Pancreas (tissue), 10 donors: ENCODE measurements around the gene PERM1. TPM values are rescaled to one million over a fixed set of nuclear protein-coding genes. Genes with fewer than 3 reads are reported as not detected.

Experiments
- ATAC-seq, 4 donors: fragments of 200-7000 bp; cut with Tn5 transposase; one replicate each; pipeline versions ENCODE4 v1.8.0 to v1.9.1; 2020; ENCODE audit warnings: mild to moderate bottlenecking in 4 of 4, moderate library complexity in 4 of 4
- DNase-seq, 6 donors: peaks; one replicate each; pipeline ENCODE4 v3.0.0-alpha.2; 2020
- FAIRE-seq: peaks from 2 replicates; lab custom pipeline; 2012; peaks lifted over from hg19 to GRCh38; lab: Jason Lieb, UNC
- H3K27ac ChIP-seq, 4 donors: fragments of 200-600 bp; sonication (generic); 1 replicate in 3 of 4; 2 replicates in 1 of 4; pipeline versions ENCODE4 v1.5.0 to v1.8.0; 2020
- H3K27me3 ChIP-seq, 4 donors: fragments of 200-600 bp; one replicate each; pipeline ENCODE4 v1.8.0; 2021
- H3K36me3 ChIP-seq, 3 donors: fragments of 200-600 bp; sonication (generic) in 1 of 3; one replicate each; pipeline versions ENCODE4 v1.5.0 to v1.8.0; 2020 to 2021
- H3K4me1 ChIP-seq, 3 donors: fragments of 200-600 bp; one replicate each; pipeline ENCODE4 v1.8.0; 2021
- H3K4me3 ChIP-seq, 4 donors: fragments of 200-600 bp; sonication (generic) in 2 of 4; one replicate each; pipeline versions ENCODE4 v1.5.0 to v1.8.0; 2020 to 2021
- H3K9me3 ChIP-seq, 4 donors: fragments of 200-600 bp; one replicate each; pipeline ENCODE4 v1.8.0; 2021
- CTCF ChIP-seq, 4 donors: fragments of 200-600 bp; sonication (generic) in 3 of 4; IDR thresholded peaks; one replicate each; pipeline versions ENCODE4 v1.5.0 to v1.8.0; 2021; ENCODE audit warnings: antibody characterized with exemption in 4 of 4
- WGBS, 2 donors: extraction: QIAGEN DNeasy Blood & Tissue Kit; methylation state at CpG; one replicate each; pipeline ENCODE4 v1.1.7; 2013; 5-methylcytosine and 5-hydroxymethylcytosine counted together
- intact Hi-C, 3 donors: fragments of 100-400 bp; cut with DNase I; formaldehyde crosslinking; loops; one replicate each; pipeline versions ENCODE4 v1.11.1 to v1.14.2; 2022
- polyA plus RNA-seq, 2 donors: library from polyadenylated mRNA; stranded (reverse); fragments of 200-250 nt; gene quantifications; one replicate each; pipeline ENCODE4 v1.2.3, GENCODE V29; 2013
- total RNA-seq, 6 donors: library from RNA; stranded (reverse); fragmentation: NEBNext Ultra II Directional in 4 of 6; extraction: Animal tissue kit (Norgen Biotek cat#: 25700) in 4 of 6; gene quantifications; one replicate each; pipeline versions ENCODE4 v1.2.1 to v1.2.4, GENCODE V29; 2021 to 2023
- donor health status: healthy with polysubstance abuse.
- donor health status: DM: no; HTN: no; CAD: no; lungs with moderate emphysema.
- donor health status: DM: no; HTN: no; CAD: no.
- donor health status: control.
- donor health status: control.
- donor health status: Bipolar disorder and iron deficiency.
- donor health status: DM: yes; HTN: yes; CAD: no.
- donor health status: DM: no; HTN: no; CAD: no.
- donor health status: DM: no; HTN: no; CAD: no.
- donor health status: DM: yes; HTN: yes; CAD: no.

The PERM1 gene
- total and polyA plus RNA-seq, 8 donors: 0.04 to 0.35 (median 0.24) TPM; not detected in 4

GRCh38 chr1:937521-937920 lies 44.4 kb downstream of the PERM1 start:
- no peak overlapping the region for H3K4me3 ChIP-seq
- WGBS, 2 donors: 50 to 52% methylated on average over 13 to 16 of the region's 16 CpGs
- no peaks in the 10 kb centered on the region for H3K9me3 ChIP-seq
- DNase-seq: no peak
- H3K4me1 ChIP-seq: peaks cover 8 to 25% (median 19%) of the 10 kb centered on the region in 3 donors
- intact Hi-C loops: no loop called here
- H3K36me3 ChIP-seq: no peaks in the 10 kb centered on the region
- no peak overlapping the region for H3K27ac ChIP-seq
- ATAC-seq: no peak
- peaks cover 0 to 16% (median 5%) of the 10 kb centered on the region in 4 donors for H3K27me3 ChIP-seq
- TF ChIP-seq CTCF (IDR thresholded peaks at IDR 0.05): no peak
- no peak for FAIRE-seq

GRCh38 chr1:936348-937264 lies 45.3 kb downstream of the PERM1 start:
- Histone ChIP-seq H3K27me3 (peaks cover 0 to 14% (median 5%) of the 10 kb centered on the region in 4 donors), H3K27ac (no peak overlapping the region), H3K4me3 (no peak overlapping the region), H3K9me3 (no peaks in the 10 kb centered on the region), H3K4me1 (peaks cover 8 to 23% (median 11%) of the 10 kb centered on the region in 3 donors), H3K36me3 (no peaks in the 10 kb centered on the region)
- no peak for FAIRE-seq
- DNase-seq: no peak
- ATAC-seq: no peak
- TF ChIP-seq CTCF (IDR thresholded peaks at IDR 0.05): no peak
- intact Hi-C loops: no loop called here
- 38 to 47% methylated on average over 38 to 45 of the region's 45 CpGs for WGBS, 2 donors

GRCh38 chr1:935751-936231 lies 46.1 kb downstream of the PERM1 start:
- DNase-seq (peak in 2 of 6 donors; percentile 63 to 76), ATAC-seq (no peak), FAIRE-seq (no peak)
- Histone ChIP-seq H3K4me3 (no peak overlapping the region), H3K36me3 (no peaks in the 10 kb centered on the region), H3K4me1 (peaks cover 3 to 17% (median 4%) of the 10 kb centered on the region in 3 donors), H3K27ac (no peak overlapping the region), H3K9me3 (no peaks in the 10 kb centered on the region), H3K27me3 (peaks cover 0 to 9% (median 2%) of the 10 kb centered on the region in 4 donors)
- intact Hi-C loops: no loop called here
- TF ChIP-seq CTCF (IDR thresholded peaks at IDR 0.05): no peak
- 4 to 7% methylated on average over 28 to 30 of the region's 30 CpGs for WGBS, 2 donors

GRCh38 chr1:934991-935750 lies 46.7 kb downstream of the PERM1 start:
- WGBS, 2 donors: 7 to 9% methylated on average over 36 to 37 of the region's 37 CpGs
- no peak overlapping the region for H3K4me3 ChIP-seq
- TF ChIP-seq CTCF (IDR thresholded peaks at IDR 0.05): no peak
- no peaks in the 10 kb centered on the region for H3K9me3 ChIP-seq
- peaks cover 0 to 12% (median 0%) of the 10 kb centered on the region in 3 donors for H3K4me1 ChIP-seq
- no peak for FAIRE-seq
- intact Hi-C loops: no loop called here
- peaks cover 0 to 9% (median 2%) of the 10 kb centered on the region in 4 donors for H3K27me3 ChIP-seq
- H3K36me3 ChIP-seq: no peaks in the 10 kb centered on the region
- no peak for ATAC-seq
- no peak for DNase-seq
- H3K27ac ChIP-seq: no peak overlapping the region
